GM18907 (cell line): Measurements from ENCODE around the gene NECAP2.
"Not testable (repeated sequence)": the region's sequence is repeated elsewhere in the genome, so short reads cannot be mapped to it uniquely, and the experiment has no call there.

Experiments
- ATAC-seq: cut with Tn5 transposase; IDR thresholded peaks from one replicate; pipeline ENCODE4 v1.9.1; 2021; ENCODE audit warnings: mild to moderate bottlenecking, moderate library complexity; ENCODE audit not compliant: unreplicated experiment

The NECAP2 gene

GRCh38 chr1:16492937-16493336, 52.4 kb downstream of the NECAP2 start:
- not testable (repeated sequence) for ATAC-seq

GRCh38 chr1:16493731-16494130, 53.2 kb downstream of the NECAP2 start:
- ATAC-seq = not testable (repeated sequence)

GRCh38 chr1:16497474-16497904, 57.0 kb downstream of the NECAP2 start:
- ATAC-seq = not testable (repeated sequence)

- ATAC-seq = not testable (repeated sequence)
These were observed 57.5 kb downstream of the NECAP2 start for GRCh38 chr1:16498047-16498446.

GRCh38 chr1:16498573-16499413, 58.3 kb downstream of the NECAP2 start:
- ATAC-seq = peak; percentile 86

GRCh38 chr1:16500466-16500865, 59.9 kb downstream of the NECAP2 start:
- not testable (repeated sequence) for ATAC-seq

- ATAC-seq = not testable (repeated sequence)
These were observed 60.5 kb downstream of the NECAP2 start for GRCh38 chr1:16500975-16501374.

GRCh38 chr1:16501446-16501845, 60.9 kb downstream of the NECAP2 start:
- ATAC-seq = not testable (repeated sequence)

GRCh38 chr1:16503494-16503893, 63.0 kb downstream of the NECAP2 start:
- no peak for ATAC-seq

- not testable (repeated sequence) for ATAC-seq
These were observed 65.3 kb downstream of the NECAP2 start for GRCh38 chr1:16505870-16506269.

GRCh38 chr1:16506364-16507136, 66.0 kb downstream of the NECAP2 start:
- not testable (repeated sequence) for ATAC-seq

- ATAC-seq = not testable (repeated sequence)
These were observed 68.4 kb downstream of the NECAP2 start for GRCh38 chr1:16508861-16509445.
